HepG2 (cell line): Measurements from ENCODE around the gene WDR62. TPM values are rescaled to one million over a fixed set of nuclear protein-coding genes. Genes with fewer than 3 reads are reported as not detected.
"Not testable (repeated sequence)": the region's sequence is repeated elsewhere in the genome, so short reads cannot be mapped to it uniquely, and the experiment has no call there.

Source experiments
- ATAC-seq: fragments of 200-7000 bp; cut with Tn5 transposase; 3 replicates; pipeline ENCODE4 v1.9.1; 2020; ENCODE audit warnings: mild to moderate bottlenecking, moderate library complexity
- BruUV-seq: library from RNA; stranded (reverse); fragments of 400-500 nt; replicated peaks from 2 replicates; lab custom pipeline; 2021; lab: Mats Ljungman, UMichigan
- CTCF ChIA-PET: fragments of 300-600 bp; formaldehyde crosslinking; extraction: SDS; loops from one replicate; lab custom pipeline; 2021; ENCODE audit warnings: low total read pairs, inconsistent platforms, low intra/inter-chr PET ratio; lab: Yijun Ruan, JAX
- POLR2A ChIA-PET: fragments of 350-600 bp; sonication (Branson Sonifier 250); formaldehyde crosslinking; loops from one replicate; lab custom pipeline; 2020; ENCODE audit warnings: antibody characterized with exemption, inconsistent platforms; lab: Yijun Ruan, JAX
- DNase-seq: peaks from one replicate; pipeline ENCODE4 v3.0.0-alpha.2; 2015; ENCODE audit warnings: low spot score
- FAIRE-seq: peaks from 3 replicates; lab custom pipeline; 2011; peaks lifted over from hg19 to GRCh38; lab: Jason Lieb, UNC
- H2AFZ ChIP-seq: one replicate; pipeline ENCODE4 v1.6.1; 2011; ENCODE audit warnings: low read length, inconsistent platforms
- H3K27ac ChIP-seq: fragments of 300-600 bp; 3 replicates; pipeline ENCODE4 v1.8.0; 2011; ENCODE audit warnings: mixed run types, mild to moderate bottlenecking, mixed read lengths, low read length, inconsistent platforms; ENCODE audit not compliant: insufficient read depth; ENCODE audit errors: extremely low read length
- H3K27me3 ChIP-seq, 2 experiments: fragments of 200-600 bp in 1 of 2; 2 replicates in 1 of 2; 3 replicates in 1 of 2; pipeline versions ENCODE4 v1.6.0 to v1.8.0; 2011; ENCODE audit warnings: low read length in 2 of 2, mild to moderate bottlenecking in 2 of 2, moderate library complexity in 2 of 2, inconsistent platforms in 1 of 2; ENCODE audit not compliant: insufficient read depth in 2 of 2, control insufficient read depth in 1 of 2
- H3K36me3 ChIP-seq, 2 experiments: fragments of 200-600 bp in 1 of 2; replicated peaks in 1 of 2; 2 replicates in 1 of 2; 3 replicates in 1 of 2; pipeline versions ENCODE4 v1.5.1 to v1.8.0; 2011; ENCODE audit warnings: low read length in 2 of 2, inconsistent platforms in 1 of 2; ENCODE audit not compliant: insufficient read depth in 2 of 2, control insufficient read depth in 1 of 2
- H3K4me1 ChIP-seq: 2 replicates; pipeline ENCODE4 v1.5.1; 2012; ENCODE audit warnings: low read length, inconsistent platforms; ENCODE audit not compliant: insufficient read depth
- H3K4me2 ChIP-seq: 2 replicates; pipeline ENCODE4 v1.6.0; 2011; ENCODE audit warnings: low read depth, low read length, inconsistent platforms
- H3K4me3 ChIP-seq, 3 experiments: fragments of 200-600 bp in 1 of 3; sonication (generic), shearing (Covaris generic) in 1 of 3; replicated peaks in 1 of 3; 2 replicates each; pipeline ENCODE4 v1.5.1; 2011 to 2016; ENCODE audit warnings: low read length in 3 of 3, inconsistent platforms in 2 of 3, low read depth in 2 of 3, mild to moderate bottlenecking in 2 of 3, control low read depth in 1 of 3, mixed read lengths in 1 of 3; ENCODE audit not compliant: insufficient read depth in 1 of 3
- H3K79me2 ChIP-seq: one replicate; pipeline ENCODE4 v1.6.1; 2011; ENCODE audit warnings: low read length, inconsistent platforms; ENCODE audit not compliant: insufficient read depth
- H3K9ac ChIP-seq: 2 replicates; pipeline ENCODE4 v1.6.0; 2011; ENCODE audit warnings: mild to moderate bottlenecking, low read depth, low read length, inconsistent platforms; ENCODE audit not compliant: insufficient read depth
- H3K9me3 ChIP-seq: 2 replicates; pipeline ENCODE4 v1.5.1; 2012; ENCODE audit warnings: mild to moderate bottlenecking, low read length
- H4K20me1 ChIP-seq: 2 replicates; pipeline ENCODE4 v1.6.0; 2011; ENCODE audit warnings: inconsistent platforms, mild to moderate bottlenecking, low read length, moderate library complexity; ENCODE audit not compliant: insufficient read depth
- CENPT ChIP-seq: sonication (generic); formaldehyde crosslinking; IDR thresholded peaks from 2 replicates; pipeline ENCODE4 v1.8.0; 2022; ENCODE audit warnings: low read depth, mild to moderate bottlenecking, moderate library complexity, missing genetic modification reagents
- FOSL2 ChIP-seq: sonication (generic); formaldehyde crosslinking; IDR thresholded peaks from 2 replicates; pipeline ENCODE4 v1.4.0; 2020; ENCODE audit warnings: missing genetic modification reagents
- KAT2B ChIP-seq: fragments of 150-350 bp; IDR thresholded peaks from 2 replicates; pipeline ENCODE4 v1.6.1; 2014; ENCODE audit warnings: low read depth, low read length, borderline replicate concordance
- KLF12 ChIP-seq: sonication (generic); formaldehyde crosslinking; IDR thresholded peaks from 2 replicates; pipeline ENCODE4 v1.4.0; 2020; ENCODE audit warnings: missing genetic modification reagents, borderline replicate concordance
- KMT2A ChIP-seq: sonication (generic); formaldehyde crosslinking; IDR thresholded peaks from 2 replicates; pipeline ENCODE4 v1.4.0; 2020; ENCODE audit warnings: missing genetic modification reagents
- PAF1 ChIP-seq: IDR thresholded peaks from 2 replicates; pipeline ENCODE4 v1.6.1; 2016; ENCODE audit warnings: missing genetic modification reagents, missing compliant biosample characterization
- PAX8 ChIP-seq: sonication (generic); formaldehyde crosslinking; IDR thresholded peaks from 2 replicates; pipeline ENCODE4 v1.8.0; 2022; ENCODE audit warnings: mild to moderate bottlenecking, missing genetic modification reagents, borderline replicate concordance
- PHF8 ChIP-seq: sonication (generic); formaldehyde crosslinking; IDR thresholded peaks from 2 replicates; pipeline ENCODE4 v1.5.0; 2020; ENCODE audit warnings: missing genetic modification reagents
- SMAD3 ChIP-seq: sonication (generic); formaldehyde crosslinking; IDR thresholded peaks from 2 replicates; pipeline ENCODE4 v1.4.0; 2020; ENCODE audit warnings: missing genetic modification reagents
- TOPORS ChIP-seq: sonication (generic); formaldehyde crosslinking; IDR thresholded peaks from 2 replicates; pipeline ENCODE4 v1.8.0; 2023; ENCODE audit warnings: mild to moderate bottlenecking, missing genetic modification reagents
- ZNF777 ChIP-seq: sonication (generic); formaldehyde crosslinking; IDR thresholded peaks from 2 replicates; pipeline ENCODE4 v1.4.0; 2020; ENCODE audit warnings: missing genetic modification reagents
- WGBS: methylation state at CpG from one replicate; pipeline ENCODE4 v1.1.6; 2017; ENCODE audit warnings: low lambda C conversion rate; 5-methylcytosine and 5-hydroxymethylcytosine counted together
- in situ Hi-C: cut with HindIII; loops from 2 replicates; pipeline ENCODE4 v1.10.0; 2017; ENCODE audit warnings: low pct_unique_long_range_greater_than_20kb; ENCODE audit not compliant: extremely low pct_ligation_motif_present
- intact Hi-C: fragments of 100-400 bp; cut with micrococcal nuclease; formaldehyde crosslinking; loops from one replicate; pipeline ENCODE4 v1.10.0; 2022; ENCODE audit not compliant: unreplicated experiment
- polyA plus RNA-seq, 8 experiments: library from polyadenylated mRNA; depleted of rRNA in 3 of 8; stranded (reverse) in 7 of 8; unstranded in 1 of 8; fragments of >200 nt; fragmentation: Illumina TruSeq in 4 of 8; extraction: Trizol in 4 of 8; gene quantifications; 2 replicates each; pipeline versions ENCODE4 v1.2.1 to v1.2.3, GENCODE V29; 2011 to 2016; ENCODE audit warnings: low read depth in 4 of 8, missing spikeins in 1 of 8, mixed read lengths in 1 of 8; ENCODE audit not compliant: insufficient read depth in 1 of 8
- total RNA-seq, 5 experiments: library from RNA; depleted of rRNA; stranded (reverse); fragments of >200 nt; fragmentation: Illumina TruSeq; extraction: Trizol; gene quantifications; 2 replicates each; pipeline ENCODE4 v1.2.3, GENCODE V29; 2016; ENCODE audit warnings: low read depth in 1 of 5
- TF ChIP-seq, protein P1 (sequence below): IDR thresholded peaks from 2 replicates; pipeline ENCODE4 v1.6.1; 2012; ENCODE audit warnings: low read depth, low read length, improper control_type of control experiment

WDR62 gene
- total and polyA plus RNA-seq, 2 of the 13 experiments (the other 11 are each of a cell fraction or from before 2014, with no cell fraction given): 5.8 to 12.5 TPM

DNA sequence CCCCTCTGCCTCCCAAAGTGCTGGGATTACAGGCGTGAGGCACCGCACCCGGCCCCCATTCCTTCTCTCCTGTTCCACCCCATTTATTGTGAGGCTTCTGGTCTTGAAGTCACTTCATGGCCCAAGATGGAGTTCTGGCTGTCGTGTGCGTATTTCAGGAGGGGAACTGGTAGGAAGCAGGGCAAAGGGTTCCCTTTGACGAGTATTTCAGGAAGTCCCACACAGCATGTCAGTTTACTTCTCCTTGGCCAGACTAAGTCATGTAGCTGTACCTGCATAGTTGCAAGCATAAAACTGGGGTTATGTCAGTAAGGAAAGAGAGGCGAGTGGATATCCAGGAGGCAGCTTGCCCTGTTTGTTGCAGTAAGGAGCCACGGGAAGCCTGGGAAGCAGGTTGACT is 10.1 kb downstream of the WDR62 start:
- BruUV-seq: no TSS peak
- Histone ChIP-seq H3K27ac (no peak overlapping the region), H3K79me2 (no peaks in the 10 kb centered on the region), H3K36me3 (peaks cover 19 to 56% of the 10 kb centered on the region in 2 experiments; a peak in 4 of 5 replicates), H2AFZ (no peak overlapping the region), H3K4me3 (no peak overlapping the region), H3K9me3 (no peaks in the 10 kb centered on the region), H3K4me1 (peaks cover 12% of the 10 kb centered on the region), H3K4me2 (no peak overlapping the region), H3K27me3 (no peaks in the 10 kb centered on the region), H4K20me1 (no peaks in the 10 kb centered on the region), H3K9ac (no peak overlapping the region)
- intact Hi-C loops (no loop called here), in situ Hi-C loops (no loop called here)
- CTCF ChIA-PET: no interaction called here
- TF ChIP-seq PAF1 (no peak), CENPT (no peak), KLF12 (CRISPR knock-in tag) (no peak), PHF8 (CRISPR knock-in tag) (no peak), ZNF777 (CRISPR knock-in tag) (no peak), SMAD3 (CRISPR knock-in tag) (no peak), FOSL2 (CRISPR knock-in tag) (no peak), KMT2A (CRISPR knock-in tag) (no peak)
- no peak for FAIRE-seq
- ATAC-seq: no peak
- 96% methylated on average over 8 of the region's 8 CpGs for WGBS
- DNase-seq: no peak
- POLR2A ChIA-PET: no interaction called here

DNA sequence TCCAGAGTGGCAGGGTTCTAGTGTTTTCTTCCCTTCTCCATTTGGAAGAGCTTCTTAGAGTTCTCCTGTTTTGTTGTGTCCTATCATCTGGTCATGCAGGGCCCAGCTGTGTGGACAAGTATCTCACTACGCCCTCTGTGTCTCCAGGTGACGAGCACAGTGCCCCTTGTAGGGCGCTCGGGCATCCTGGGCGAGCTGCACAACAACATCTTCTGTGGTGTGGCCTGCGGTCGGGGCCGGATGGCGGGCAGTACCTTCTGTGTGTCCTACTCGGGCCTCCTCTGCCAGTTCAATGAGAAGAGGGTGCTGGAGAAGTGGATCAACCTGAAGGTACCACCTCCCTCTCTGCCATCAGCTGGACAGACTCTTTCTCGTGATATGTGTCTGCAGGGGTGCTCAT is 13.0 kb downstream of the WDR62 start:
- Histone ChIP-seq H3K9ac (no peak overlapping the region), H3K79me2 (peaks cover 2% of the 10 kb centered on the region), H3K4me3 (no peak overlapping the region), H4K20me1 (no peaks in the 10 kb centered on the region), H3K36me3 (peaks cover 19 to 60% of the 10 kb centered on the region in 2 experiments), H3K9me3 (no peaks in the 10 kb centered on the region), H3K4me2 (no peak overlapping the region), H3K27ac (no peak overlapping the region), H2AFZ (no peak overlapping the region), H3K27me3 (no peaks in the 10 kb centered on the region), H3K4me1 (no peaks in the 10 kb centered on the region)
- CTCF ChIA-PET: no interaction called here
- no TSS peak for BruUV-seq
- intact Hi-C loops: no loop called here
- DNase-seq (no peak), ATAC-seq (no peak), FAIRE-seq (no peak)
- 97% methylated on average over 6 of the region's 11 CpGs for WGBS
- TF ChIP-seq KAT2B: no peak
- TF ChIP-seq PAX8 (CRISPR knock-in tag): no peak
- no peak for TF ChIP-seq TOPORS
- TF ChIP-seq, protein P1, sequence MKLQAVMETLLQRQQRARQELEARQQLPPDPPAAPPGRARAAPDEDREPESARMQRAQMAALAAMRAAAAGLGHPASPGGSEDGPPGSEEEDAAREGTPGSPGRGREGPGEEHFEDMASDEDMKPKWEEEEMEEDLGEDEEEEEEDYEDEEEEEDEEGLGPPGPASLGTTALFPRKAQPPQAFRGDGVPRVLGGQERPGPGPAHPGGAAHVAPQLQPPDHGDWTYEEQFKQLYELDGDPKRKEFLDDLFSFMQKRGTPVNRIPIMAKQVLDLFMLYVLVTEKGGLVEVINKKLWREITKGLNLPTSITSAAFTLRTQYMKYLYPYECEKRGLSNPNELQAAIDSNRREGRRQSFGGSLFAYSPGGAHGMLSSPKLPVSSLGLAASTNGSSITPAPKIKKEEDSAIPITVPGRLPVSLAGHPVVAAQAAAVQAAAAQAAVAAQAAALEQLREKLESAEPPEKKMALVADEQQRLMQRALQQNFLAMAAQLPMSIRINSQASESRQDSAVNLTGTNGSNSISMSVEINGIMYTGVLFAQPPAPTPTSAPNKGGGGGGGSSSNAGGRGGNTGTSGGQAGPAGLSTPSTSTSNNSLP: no peak
- POLR2A ChIA-PET: no interaction called here
- in situ Hi-C loops: no loop called here

DNA sequence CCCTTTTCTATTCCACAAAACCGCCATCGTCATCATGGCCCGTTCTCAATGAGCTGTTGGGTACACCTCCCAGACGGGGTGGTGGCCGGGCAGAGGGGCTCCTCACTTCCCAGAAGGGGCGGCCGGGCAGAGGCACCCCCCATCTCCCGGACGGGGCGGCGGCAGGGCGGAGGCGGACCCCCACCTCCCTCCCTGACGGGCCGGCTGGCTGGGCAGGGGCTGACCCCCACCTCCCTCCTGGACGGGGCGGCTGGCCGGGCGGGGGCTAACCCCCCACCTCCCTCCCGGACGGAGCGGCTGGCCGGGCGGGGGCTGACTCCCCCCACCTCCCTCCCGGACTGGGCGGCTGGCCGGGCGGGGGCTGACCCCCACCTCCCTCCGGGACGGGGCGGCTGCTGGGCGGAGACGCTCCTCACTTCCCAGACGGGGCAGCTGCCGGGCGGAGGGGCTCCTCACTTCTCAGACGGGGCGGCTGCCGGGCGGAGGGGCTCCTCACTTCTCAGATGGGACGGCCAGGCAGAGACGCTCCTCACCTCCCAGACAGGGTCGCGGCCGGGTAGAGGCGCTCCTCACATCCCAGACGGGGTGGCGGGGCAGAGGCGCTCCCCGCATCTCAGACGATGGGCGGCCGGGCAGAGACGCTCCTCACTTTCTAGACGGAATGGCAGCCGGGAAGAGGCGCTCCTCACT is 14.3 kb downstream of the WDR62 start:
- H3K27ac ChIP-seq, CTCF ChIA-PET, ATAC-seq, H4K20me1 ChIP-seq, BruUV-seq, POLR2A ChIA-PET, H3K79me2 ChIP-seq, intact Hi-C loops, H3K27me3 ChIP-seq, H2AFZ ChIP-seq, in situ Hi-C loops, FAIRE-seq, H3K9ac ChIP-seq, DNase-seq, H3K4me2 ChIP-seq, H3K4me3 ChIP-seq, H3K9me3 ChIP-seq, H3K4me1 ChIP-seq: not testable (repeated sequence)
- H3K36me3 ChIP-seq: peaks cover 19 to 64% of the 10 kb centered on the region in 2 experiments
- 98% methylated on average over 24 of the region's 57 CpGs for WGBS
